Tibial artery (tissue), 4 donors: Measurements from ENCODE around the gene PPP2R2C.

Experiments used
- DNase-seq, 2 donors: peaks; one replicate each; pipeline ENCODE4 v3.0.0-alpha.2; 2019
- H3K27ac ChIP-seq, 2 donors: fragments of 200-600 bp; sonication (generic) in 1 of 2; 1 replicate in 1 of 2; 2 replicates in 1 of 2; pipeline ENCODE4 v1.5.1; 2018 to 2019; ENCODE audit warnings: mild to moderate bottlenecking in 1 of 2
- H3K27me3 ChIP-seq, 2 donors: fragments of 200-600 bp; sonication (generic) in 1 of 2; one replicate each; pipeline versions ENCODE4 v1.5.1 to v1.6.0; 2016 to 2019
- H3K36me3 ChIP-seq, 3 donors: fragments of 200-600 bp; sonication (generic) in 2 of 3; one replicate each; pipeline ENCODE4 v1.5.1; 2016 to 2019; ENCODE audit warnings: mild to moderate bottlenecking in 2 of 3
- H3K4me1 ChIP-seq, 4 donors: fragments of 200-600 bp; sonication (generic) in 2 of 4; 1 replicate in 3 of 4; 2 replicates in 1 of 4; pipeline ENCODE4 v1.5.1; 2016 to 2019
- H3K4me3 ChIP-seq, 2 donors: fragments of 200-600 bp; sonication (generic) in 1 of 2; 1 replicate in 1 of 2; 2 replicates in 1 of 2; pipeline ENCODE4 v1.5.1; 2018 to 2019; ENCODE audit warnings: mild to moderate bottlenecking in 2 of 2
- H3K9me3 ChIP-seq, 3 donors: fragments of 200-600 bp; sonication (generic) in 1 of 3; one replicate each; pipeline ENCODE4 v1.5.1; 2016 to 2019
- intact Hi-C: fragments of 100-400 bp; cut with DNase I; formaldehyde crosslinking; loops from one replicate; pipeline ENCODE4 v1.15.0; 2023; ENCODE audit warnings: low total_unique reads
- TF ChIP-seq, protein P1 (sequence below), 2 experiments: fragments of 200-600 bp in 1 of 2; fragments of 450-650 bp in 1 of 2; IDR thresholded peaks; one replicate each; pipeline ENCODE4 v1.5.1; 2017 to 2019; ENCODE audit warnings: antibody characterized with exemption in 2 of 2, mild to moderate bottlenecking in 1 of 2, moderate library complexity in 1 of 2

PPP2R2C gene

GRCh38 chr4:6384541-6384940, 87.9 kb downstream of the PPP2R2C start:
- intact Hi-C loops = no loop called here
- TF ChIP-seq, protein P1, sequence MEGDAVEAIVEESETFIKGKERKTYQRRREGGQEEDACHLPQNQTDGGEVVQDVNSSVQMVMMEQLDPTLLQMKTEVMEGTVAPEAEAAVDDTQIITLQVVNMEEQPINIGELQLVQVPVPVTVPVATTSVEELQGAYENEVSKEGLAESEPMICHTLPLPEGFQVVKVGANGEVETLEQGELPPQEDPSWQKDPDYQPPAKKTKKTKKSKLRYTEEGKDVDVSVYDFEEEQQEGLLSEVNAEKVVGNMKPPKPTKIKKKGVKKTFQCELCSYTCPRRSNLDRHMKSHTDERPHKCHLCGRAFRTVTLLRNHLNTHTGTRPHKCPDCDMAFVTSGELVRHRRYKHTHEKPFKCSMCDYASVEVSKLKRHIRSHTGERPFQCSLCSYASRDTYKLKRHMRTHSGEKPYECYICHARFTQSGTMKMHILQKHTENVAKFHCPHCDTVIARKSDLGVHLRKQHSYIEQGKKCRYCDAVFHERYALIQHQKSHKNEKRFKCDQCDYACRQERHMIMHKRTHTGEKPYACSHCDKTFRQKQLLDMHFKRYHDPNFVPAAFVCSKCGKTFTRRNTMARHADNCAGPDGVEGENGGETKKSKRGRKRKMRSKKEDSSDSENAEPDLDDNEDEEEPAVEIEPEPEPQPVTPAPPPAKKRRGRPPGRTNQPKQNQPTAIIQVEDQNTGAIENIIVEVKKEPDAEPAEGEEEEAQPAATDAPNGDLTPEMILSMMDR (IDR thresholded peaks at IDR 0.05) = no peak
- Histone ChIP-seq H3K27ac (no peak overlapping the region), H3K36me3 (no peaks in the 10 kb centered on the region), H3K4me3 (no peak overlapping the region), H3K4me1 (no peaks in the 10 kb centered on the region), H3K9me3 (no peaks in the 10 kb centered on the region), H3K27me3 (peaks cover 0 to 67% of the 10 kb centered on the region in 2 donors)
- no peak for DNase-seq

GRCh38 chr4:6383929-6384328, 88.5 kb downstream of the PPP2R2C start:
- Histone ChIP-seq H3K4me3 (no peak overlapping the region), H3K36me3 (no peaks in the 10 kb centered on the region), H3K4me1 (no peaks in the 10 kb centered on the region), H3K27me3 (peaks cover 0 to 62% of the 10 kb centered on the region in 2 donors), H3K27ac (no peak overlapping the region), H3K9me3 (no peaks in the 10 kb centered on the region)
- intact Hi-C loops = no loop called here
- TF ChIP-seq, protein P1 (IDR thresholded peaks at IDR 0.05) = no peak
- no peak for DNase-seq

- H3K27me3 ChIP-seq = peaks cover 0 to 55% of the 10 kb centered on the region in 2 donors
- TF ChIP-seq, protein P1 (IDR thresholded peaks at IDR 0.05) = no peak
- intact Hi-C loops = no loop called here
- H3K36me3 ChIP-seq = no peaks in the 10 kb centered on the region
- no peak for DNase-seq
- no peaks in the 10 kb centered on the region for H3K4me1 ChIP-seq
- H3K4me3 ChIP-seq = no peak overlapping the region
- H3K27ac ChIP-seq = no peak overlapping the region
- H3K9me3 ChIP-seq = no peaks in the 10 kb centered on the region
Measured at GRCh38 chr4:6383009-6383404, 89.4 kb downstream of the PPP2R2C start.

DNA sequence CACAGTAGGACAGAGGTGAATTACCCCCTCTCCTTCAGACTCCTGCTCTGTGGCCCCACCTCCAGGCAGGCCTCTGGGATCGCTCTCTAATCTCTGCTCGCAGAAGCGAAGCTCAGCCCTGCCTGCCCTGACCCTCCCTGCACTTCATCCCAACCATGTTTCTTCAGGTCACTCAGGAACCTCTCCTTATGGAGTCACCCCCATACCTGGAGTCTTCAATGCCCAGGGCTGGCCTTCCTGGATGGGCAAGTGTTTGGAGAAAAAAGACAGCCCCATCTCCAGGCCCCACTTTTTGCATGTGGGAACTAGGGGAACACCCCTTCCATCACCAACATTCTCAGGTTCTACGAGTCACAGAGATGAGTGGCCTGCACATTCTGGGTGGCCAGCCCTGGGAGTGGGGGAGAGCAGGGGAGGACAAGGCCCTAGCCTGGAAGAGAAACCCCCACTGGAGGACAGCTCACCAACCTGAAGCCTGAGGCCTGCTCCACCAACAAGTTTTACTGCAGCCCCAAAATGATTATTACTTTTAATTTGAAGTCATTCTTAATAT, 90.8 kb downstream of the PPP2R2C start:
- TF ChIP-seq, protein P1 (IDR thresholded peaks at IDR 0.05) = no peak
- intact Hi-C loops = no loop called here
- Histone ChIP-seq H3K9me3 (no peaks in the 10 kb centered on the region), H3K4me1 (no peaks in the 10 kb centered on the region), H3K36me3 (no peaks in the 10 kb centered on the region), H3K27me3 (peaks cover 0 to 62% of the 10 kb centered on the region in 2 donors), H3K27ac (no peak overlapping the region), H3K4me3 (no peak overlapping the region)
- DNase-seq = no peak

DNA sequence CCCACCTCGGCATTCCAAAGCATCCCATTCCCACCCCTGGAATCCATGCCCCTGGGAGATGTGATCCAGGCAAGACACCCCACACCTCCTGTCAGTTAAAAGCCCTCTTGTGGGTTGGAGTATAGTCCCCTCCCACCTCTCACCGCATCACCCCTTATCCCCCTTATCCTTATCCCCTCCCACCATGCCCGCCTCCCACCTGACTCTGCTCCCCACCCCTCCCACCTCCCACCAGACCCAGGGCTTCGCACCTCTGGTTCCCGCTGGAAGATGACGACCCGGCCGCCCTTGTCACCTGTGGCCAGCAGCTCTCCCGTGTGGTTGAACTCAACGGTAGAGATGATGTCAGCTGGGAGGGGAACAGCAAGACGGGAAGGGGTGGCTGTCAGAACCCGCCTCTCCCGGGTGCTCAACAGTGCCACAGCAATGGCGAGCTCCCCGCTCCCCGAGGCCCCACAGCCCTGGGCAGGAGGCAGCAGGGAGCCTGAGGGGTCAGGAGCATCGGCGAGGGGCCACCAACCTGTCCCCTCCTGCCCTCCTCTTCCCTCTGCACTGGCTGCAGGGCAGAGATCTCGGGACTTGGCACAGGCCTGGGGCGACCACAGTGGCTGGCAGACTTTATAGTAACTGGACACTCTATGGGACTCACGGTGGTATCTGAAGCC, 91.5 kb downstream of the PPP2R2C start:
- no peaks in the 10 kb centered on the region for H3K36me3 ChIP-seq
- H3K27me3 ChIP-seq = peaks cover 0 to 64% of the 10 kb centered on the region in 2 donors
- no peak overlapping the region for H3K4me3 ChIP-seq
- intact Hi-C loops = no loop called here
- TF ChIP-seq, protein P1 (IDR thresholded peaks at IDR 0.05) = no peak
- H3K4me1 ChIP-seq = no peaks in the 10 kb centered on the region
- H3K9me3 ChIP-seq = no peaks in the 10 kb centered on the region
- no peak for DNase-seq
- no peak overlapping the region for H3K27ac ChIP-seq
